Erythroblast (primary cell): ENCODE data around the gene TWIST2.

Experiments
- GATA1 ChIP-seq: IDR thresholded peaks from 2 replicates; pipeline ENCODE4 v1.6.1; 2011; ENCODE audit warnings: low read depth, mild to moderate bottlenecking, control low read depth, low read length, moderate library complexity
- POLR2A ChIP-seq: IDR thresholded peaks from 2 replicates; pipeline ENCODE4 v1.6.1; 2011; ENCODE audit warnings: mild to moderate bottlenecking, low read length

GRCh38 chr2:238873841-238874240, 26.0 kb downstream of the TWIST2 start:
- TF ChIP-seq POLR2A (no peak), GATA1 (no peak)
